Stimulated activated CD4-positive, alpha-beta T cell treated with anti-CD3 and anti-CD28 coated beads, TNF-alpha, amount 100 ng/mL, for 4 hours (primary cell): ENCODE data around the gene ADAMTS20.

Experiments used
- DNase-seq, 3 experiments: peaks; one replicate each; pipeline ENCODE4 v3.0.0-alpha.2; 2020; ENCODE audit warnings: low read depth in 3 of 3

The ADAMTS20 gene

GRCh38 chr12:43480591-43480990, 71.4 kb downstream of the ADAMTS20 start:
- no peak for DNase-seq

- no peak for DNase-seq
Observed at GRCh38 chr12:43462741-43463140, 89.3 kb downstream of the ADAMTS20 start.

- no peak for DNase-seq
Observed at GRCh38 chr12:43462080-43462479, 89.9 kb downstream of the ADAMTS20 start.

- DNase-seq: no peak
Observed at GRCh38 chr12:43459285-43459684, 92.7 kb downstream of the ADAMTS20 start.

GRCh38 chr12:43453761-43454160, 98.2 kb downstream of the ADAMTS20 start:
- no peak for DNase-seq

DNA sequence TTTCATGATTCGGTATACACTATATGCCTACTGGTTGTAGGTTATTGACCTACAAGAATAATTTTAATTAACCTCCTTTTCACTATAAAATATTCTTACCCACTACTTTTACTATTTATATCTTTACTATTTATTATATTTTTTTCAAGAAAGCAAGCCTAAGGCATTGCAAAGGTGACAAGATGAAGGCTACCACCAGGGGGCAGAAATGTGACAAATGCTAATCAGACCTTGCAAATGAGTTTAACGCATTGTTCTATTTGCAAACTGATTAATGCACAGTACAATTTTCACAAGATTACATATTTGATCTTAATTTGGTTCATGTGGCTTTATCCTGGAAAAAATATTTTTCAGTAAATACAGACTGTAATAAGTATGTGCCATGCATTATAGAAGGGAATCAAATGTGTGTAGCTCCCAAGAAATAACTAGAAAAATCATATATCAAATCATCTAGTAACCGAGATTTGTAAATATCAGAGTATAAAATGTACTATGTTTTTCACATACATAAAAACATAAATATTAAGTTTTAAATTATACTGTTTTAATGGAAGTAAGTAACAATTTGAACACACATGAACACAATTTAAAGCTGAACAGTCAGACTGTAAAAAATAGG, 107.0 kb downstream of the ADAMTS20 start:
- peak; percentile 2 to 18 (median 9) for DNase-seq

DNA sequence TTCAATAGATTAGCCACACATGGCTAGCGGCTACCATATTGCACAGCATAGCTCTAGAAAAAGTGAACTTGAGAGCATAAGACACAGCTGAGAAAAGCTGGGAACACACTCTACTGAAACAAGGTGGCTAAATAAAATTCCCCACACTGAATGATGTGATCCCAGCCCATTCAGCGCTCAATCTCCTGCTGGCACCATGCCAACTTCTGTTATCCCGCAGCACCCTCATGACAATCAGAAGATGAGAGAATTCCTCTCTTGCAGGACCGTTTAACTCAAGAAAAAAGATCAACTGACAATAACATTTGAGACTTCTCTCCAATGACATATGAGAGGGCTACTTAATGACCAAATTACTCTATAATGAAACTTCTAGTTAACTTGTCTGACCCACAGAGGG, 115.4 kb downstream of the ADAMTS20 start:
- DNase-seq: no peak

GRCh38 chr12:43434614-43435013, 117.4 kb downstream of the ADAMTS20 start:
- no peak for DNase-seq

- DNase-seq: no peak
Observed at GRCh38 chr12:43428088-43428600, 123.9 kb downstream of the ADAMTS20 start.

DNA sequence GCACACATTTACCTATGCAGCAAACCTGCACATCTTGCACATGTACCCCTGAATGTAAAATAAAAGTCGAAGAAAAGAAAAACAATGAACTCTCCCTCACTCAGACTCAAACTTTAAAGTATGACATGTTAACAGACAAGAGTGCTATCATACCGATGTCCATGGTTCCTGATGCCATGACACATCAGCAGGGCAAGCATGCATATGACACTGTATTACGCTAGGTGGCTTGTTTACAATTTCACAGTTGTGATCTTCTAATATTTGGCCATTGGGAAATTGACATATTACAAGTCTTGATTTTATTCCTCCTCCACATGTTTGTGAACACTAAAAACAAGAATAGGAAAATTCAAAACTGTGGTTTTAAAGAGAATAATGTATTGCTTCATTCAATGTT, 126.6 kb downstream of the ADAMTS20 start:
- DNase-seq: no peak

DNA sequence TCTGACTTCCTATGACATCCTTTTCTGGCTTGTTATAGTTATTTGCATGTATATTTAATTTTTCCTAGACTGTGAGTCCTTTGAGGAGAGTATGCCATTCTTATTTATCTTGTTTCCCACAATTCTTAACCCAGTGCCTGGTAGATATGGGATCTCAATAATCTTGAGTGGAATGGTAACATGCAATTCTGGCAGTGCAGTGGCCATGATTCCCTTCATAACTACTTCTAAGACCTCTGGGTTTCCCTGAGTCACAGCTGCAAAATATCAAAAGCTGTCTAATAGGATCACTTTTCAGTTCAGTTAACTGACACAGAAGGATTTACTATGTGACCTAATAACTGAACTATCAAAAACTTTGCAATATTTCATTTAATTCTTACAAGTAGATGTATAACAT, 135.0 kb downstream of the ADAMTS20 start:
- no peak for DNase-seq

GRCh38 chr12:43407816-43408645, 144.0 kb downstream of the ADAMTS20 start:
- DNase-seq: no peak

GRCh38 chr12:43406801-43407200, 145.2 kb downstream of the ADAMTS20 start:
- DNase-seq: no peak

- no peak for DNase-seq
Observed at GRCh38 chr12:43402436-43402835, 149.6 kb downstream of the ADAMTS20 start.

DNA sequence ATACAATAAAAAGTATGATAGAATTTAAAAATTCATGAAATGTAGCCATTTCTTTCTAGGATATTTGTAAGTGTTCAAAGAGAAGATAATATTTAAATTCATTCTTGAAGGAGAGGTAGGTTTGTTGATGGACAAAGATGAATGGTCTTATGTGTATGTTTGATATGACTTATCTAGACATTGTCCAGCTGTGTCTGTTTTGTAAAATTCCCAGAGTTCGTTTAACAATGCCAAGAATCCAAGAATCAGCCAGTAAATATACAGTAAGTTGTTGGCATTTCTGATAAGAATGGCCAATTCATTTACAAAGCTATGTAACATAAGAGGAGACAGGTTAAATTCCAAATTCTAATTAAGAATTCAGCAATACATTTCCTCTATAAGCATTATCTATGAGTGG, 150.9 kb downstream of the ADAMTS20 start:
- DNase-seq: no peak

DNA sequence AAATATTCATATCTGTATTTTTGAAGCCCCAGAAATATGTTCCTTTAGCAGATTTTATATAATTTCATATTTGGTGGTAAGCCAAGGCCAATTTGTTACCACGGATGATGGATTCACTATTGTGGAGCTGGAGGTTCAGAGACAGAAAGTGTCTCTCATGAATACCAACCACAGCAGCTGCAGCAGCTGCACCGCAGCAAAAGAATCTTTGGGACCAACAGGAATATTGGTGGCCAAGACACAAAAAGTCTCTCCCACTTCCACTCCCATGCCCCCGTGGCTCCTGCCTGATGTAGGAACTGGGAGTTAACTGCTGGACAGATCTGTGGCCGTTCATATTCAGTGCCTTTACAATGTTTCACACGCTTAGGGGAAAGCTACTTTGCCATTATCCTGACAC, 155.3 kb downstream of the ADAMTS20 start:
- DNase-seq: no peak

GRCh38 chr12:43392116-43392515, 159.9 kb downstream of the ADAMTS20 start:
- DNase-seq: no peak

GRCh38 chr12:43381879-43382278, 170.1 kb downstream of the ADAMTS20 start:
- DNase-seq: no peak

DNA sequence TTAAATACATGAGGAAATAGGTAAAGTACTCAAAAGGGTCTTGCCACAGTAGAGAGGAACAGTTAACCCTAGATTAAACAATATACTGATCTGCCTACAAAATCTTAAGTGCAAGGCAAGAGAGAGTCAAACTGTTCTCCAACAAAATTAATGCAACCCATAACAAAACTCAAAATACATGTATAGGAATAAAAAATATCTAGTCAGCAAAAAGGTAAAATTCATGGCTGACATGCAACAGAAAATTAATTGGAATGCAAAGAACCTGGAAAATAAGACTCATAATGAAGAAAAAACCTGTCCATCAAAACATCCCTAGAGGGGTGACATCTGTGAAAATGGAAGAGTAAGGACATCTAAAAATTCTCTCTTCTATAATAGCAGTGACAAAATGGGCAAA, 173.6 kb downstream of the ADAMTS20 start:
- DNase-seq: no peak

GRCh38 chr12:43370263-43370662, 181.7 kb downstream of the ADAMTS20 start:
- DNase-seq: no peak

DNA sequence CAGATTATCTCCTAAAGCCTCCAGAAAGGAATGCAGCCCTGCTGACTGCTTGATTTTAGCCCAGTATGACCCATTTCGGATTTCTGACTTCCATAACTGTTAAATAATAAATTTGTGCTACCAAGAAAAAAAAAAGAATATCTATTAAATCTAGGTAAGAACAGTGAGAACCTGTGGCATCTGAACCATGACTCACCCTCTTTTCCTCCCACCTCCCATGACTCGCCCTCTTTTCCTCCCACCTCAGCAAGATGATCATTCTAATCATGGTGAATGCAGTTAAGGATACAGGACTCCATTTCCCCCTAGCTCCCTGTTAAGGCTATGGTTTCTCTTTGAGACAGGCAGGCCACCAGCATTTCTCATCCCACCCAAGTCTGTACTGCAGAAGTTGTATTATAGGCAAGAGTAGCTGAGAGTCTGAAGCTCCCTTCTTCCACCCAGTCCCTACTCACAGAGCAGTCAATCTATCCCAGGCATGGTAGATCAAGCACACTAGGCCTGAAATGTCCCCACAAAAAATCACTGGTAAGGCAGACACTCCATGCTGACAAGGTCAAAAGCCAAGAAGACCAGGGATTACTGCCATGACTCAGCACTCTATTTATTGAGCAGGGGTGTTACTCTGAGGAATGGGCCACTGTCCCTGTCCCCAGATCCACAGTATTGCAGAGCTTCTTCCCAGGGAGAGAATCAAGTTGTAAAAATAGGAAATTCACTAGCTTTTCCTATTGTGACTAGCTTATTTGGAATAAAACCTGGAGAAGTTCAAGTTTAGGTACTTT, 188.9 kb downstream of the ADAMTS20 start:
- no peak for DNase-seq

DNA sequence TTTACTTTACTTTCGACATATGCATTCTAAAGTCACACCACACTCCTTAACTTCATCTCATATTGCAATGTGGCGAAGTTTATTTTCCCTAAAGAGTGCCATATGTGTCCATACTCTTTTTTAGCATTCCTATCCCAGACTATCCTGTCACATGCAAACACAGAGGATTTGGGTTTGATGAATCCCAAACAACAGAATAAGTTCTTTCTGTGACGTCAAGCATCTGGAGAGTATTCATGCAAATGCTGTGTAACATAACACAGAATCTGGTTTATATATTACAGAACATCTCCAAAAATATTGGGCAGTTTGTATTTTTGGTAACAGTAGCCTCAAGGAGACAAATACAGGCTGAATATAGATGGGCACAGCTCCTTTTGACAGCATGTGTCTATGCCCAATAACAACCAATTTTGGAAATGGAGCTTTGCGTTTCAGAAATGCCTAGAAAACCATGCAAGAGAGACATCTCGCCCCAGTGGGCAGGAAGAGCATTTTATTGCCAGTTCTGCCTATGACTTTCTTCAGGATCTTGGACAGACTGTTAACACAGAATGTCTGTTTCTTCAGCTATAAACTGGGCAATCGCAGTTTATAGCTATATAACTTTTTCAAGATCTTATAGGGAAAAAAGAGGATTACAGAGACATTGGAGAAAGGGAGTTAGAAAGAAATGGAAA, 190.8 kb downstream of the ADAMTS20 start:
- DNase-seq: no peak
